HL-60 (cell line): ENCODE measurements around the gene METTL15.
"Not testable (repeated sequence)": the region's sequence is repeated elsewhere in the genome, so short reads cannot be mapped to it uniquely, and the experiment has no call there.

Experiments used
- DNase-seq, 2 experiments: peaks; one replicate each; pipeline ENCODE4 v3.0.0-alpha.2; 2010 to 2020; ENCODE audit warnings: low read depth in 1 of 2, low spot score in 1 of 2
- H3K27ac ChIP-seq: fragments of 250-450 bp; sonication (Bioruptor Pico); replicated peaks from 2 replicates; pipeline ENCODE4 v1.5.1; 2020; ENCODE audit warnings: mild to moderate bottlenecking, moderate library complexity
- H3K27me3 ChIP-seq: fragments of 250-450 bp; sonication (Bioruptor Pico); 2 replicates; pipeline ENCODE4 v1.5.1; 2021; ENCODE audit warnings: mild to moderate bottlenecking, moderate library complexity; ENCODE audit not compliant: insufficient read depth, poor library complexity, severe bottlenecking
- H3K4me3 ChIP-seq: replicated peaks from 2 replicates; pipeline ENCODE4 v1.5.1; 2011; ENCODE audit warnings: mild to moderate bottlenecking, control low read depth, low read length; ENCODE audit not compliant: insufficient read depth
- GABPA ChIP-seq: IDR thresholded peaks from 2 replicates; pipeline ENCODE4 v1.6.1; 2012; ENCODE audit warnings: low read depth
- POLR2AphosphoS5 ChIP-seq: IDR thresholded peaks from 2 replicates; pipeline ENCODE4 v1.6.1; 2012; ENCODE audit warnings: low read depth
- SPI1 ChIP-seq: IDR thresholded peaks from 2 replicates; pipeline ENCODE4 v1.6.1; 2012; ENCODE audit warnings: low read depth, mild to moderate bottlenecking, borderline replicate concordance
- TF ChIP-seq, protein P1 (sequence below): IDR thresholded peaks from one replicate; pipeline ENCODE4 v1.5.1; 2011; ENCODE audit warnings: low read length, control low read depth, inconsistent platforms; ENCODE audit not compliant: insufficient read depth
- TF ChIP-seq, protein P2 (sequence below): IDR thresholded peaks from 2 replicates; pipeline ENCODE4 v1.6.1; 2012; ENCODE audit warnings: low read depth; ENCODE audit not compliant: insufficient replicate concordance

The METTL15 gene

DNA sequence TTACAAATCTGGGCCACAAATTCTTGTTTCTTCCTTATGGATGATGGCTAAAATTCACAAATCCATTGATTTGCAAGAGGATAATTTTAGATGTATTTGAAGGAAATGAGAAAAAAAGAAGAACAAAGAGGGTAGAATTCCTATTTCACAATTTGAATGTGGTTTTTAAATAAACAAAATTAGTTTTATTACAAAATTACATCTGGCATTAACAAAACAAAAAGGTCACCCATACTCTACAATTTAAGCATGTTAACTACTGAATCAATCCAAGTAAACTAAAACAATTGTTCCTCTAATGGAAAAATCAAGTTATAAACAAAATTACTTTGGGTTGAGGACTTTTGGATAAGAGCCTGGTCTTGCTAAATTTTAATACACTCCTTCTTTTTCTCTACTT is 242.0 kb downstream of the METTL15 start:
- DNase-seq, result no peak
- Histone ChIP-seq H3K27me3 (no peaks in the 10 kb centered on the region), H3K4me3 (no peak overlapping the region), H3K27ac (no peak overlapping the region)
- TF ChIP-seq, protein P1, sequence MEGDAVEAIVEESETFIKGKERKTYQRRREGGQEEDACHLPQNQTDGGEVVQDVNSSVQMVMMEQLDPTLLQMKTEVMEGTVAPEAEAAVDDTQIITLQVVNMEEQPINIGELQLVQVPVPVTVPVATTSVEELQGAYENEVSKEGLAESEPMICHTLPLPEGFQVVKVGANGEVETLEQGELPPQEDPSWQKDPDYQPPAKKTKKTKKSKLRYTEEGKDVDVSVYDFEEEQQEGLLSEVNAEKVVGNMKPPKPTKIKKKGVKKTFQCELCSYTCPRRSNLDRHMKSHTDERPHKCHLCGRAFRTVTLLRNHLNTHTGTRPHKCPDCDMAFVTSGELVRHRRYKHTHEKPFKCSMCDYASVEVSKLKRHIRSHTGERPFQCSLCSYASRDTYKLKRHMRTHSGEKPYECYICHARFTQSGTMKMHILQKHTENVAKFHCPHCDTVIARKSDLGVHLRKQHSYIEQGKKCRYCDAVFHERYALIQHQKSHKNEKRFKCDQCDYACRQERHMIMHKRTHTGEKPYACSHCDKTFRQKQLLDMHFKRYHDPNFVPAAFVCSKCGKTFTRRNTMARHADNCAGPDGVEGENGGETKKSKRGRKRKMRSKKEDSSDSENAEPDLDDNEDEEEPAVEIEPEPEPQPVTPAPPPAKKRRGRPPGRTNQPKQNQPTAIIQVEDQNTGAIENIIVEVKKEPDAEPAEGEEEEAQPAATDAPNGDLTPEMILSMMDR, result no peak
- TF ChIP-seq SPI1 (no peak), POLR2AphosphoS5 (no peak), GABPA (no peak)
- TF ChIP-seq, protein P2, sequence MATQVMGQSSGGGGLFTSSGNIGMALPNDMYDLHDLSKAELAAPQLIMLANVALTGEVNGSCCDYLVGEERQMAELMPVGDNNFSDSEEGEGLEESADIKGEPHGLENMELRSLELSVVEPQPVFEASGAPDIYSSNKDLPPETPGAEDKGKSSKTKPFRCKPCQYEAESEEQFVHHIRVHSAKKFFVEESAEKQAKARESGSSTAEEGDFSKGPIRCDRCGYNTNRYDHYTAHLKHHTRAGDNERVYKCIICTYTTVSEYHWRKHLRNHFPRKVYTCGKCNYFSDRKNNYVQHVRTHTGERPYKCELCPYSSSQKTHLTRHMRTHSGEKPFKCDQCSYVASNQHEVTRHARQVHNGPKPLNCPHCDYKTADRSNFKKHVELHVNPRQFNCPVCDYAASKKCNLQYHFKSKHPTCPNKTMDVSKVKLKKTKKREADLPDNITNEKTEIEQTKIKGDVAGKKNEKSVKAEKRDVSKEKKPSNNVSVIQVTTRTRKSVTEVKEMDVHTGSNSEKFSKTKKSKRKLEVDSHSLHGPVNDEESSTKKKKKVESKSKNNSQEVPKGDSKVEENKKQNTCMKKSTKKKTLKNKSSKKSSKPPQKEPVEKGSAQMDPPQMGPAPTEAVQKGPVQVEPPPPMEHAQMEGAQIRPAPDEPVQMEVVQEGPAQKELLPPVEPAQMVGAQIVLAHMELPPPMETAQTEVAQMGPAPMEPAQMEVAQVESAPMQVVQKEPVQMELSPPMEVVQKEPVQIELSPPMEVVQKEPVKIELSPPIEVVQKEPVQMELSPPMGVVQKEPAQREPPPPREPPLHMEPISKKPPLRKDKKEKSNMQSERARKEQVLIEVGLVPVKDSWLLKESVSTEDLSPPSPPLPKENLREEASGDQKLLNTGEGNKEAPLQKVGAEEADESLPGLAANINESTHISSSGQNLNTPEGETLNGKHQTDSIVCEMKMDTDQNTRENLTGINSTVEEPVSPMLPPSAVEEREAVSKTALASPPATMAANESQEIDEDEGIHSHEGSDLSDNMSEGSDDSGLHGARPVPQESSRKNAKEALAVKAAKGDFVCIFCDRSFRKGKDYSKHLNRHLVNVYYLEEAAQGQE, result no peak

DNA sequence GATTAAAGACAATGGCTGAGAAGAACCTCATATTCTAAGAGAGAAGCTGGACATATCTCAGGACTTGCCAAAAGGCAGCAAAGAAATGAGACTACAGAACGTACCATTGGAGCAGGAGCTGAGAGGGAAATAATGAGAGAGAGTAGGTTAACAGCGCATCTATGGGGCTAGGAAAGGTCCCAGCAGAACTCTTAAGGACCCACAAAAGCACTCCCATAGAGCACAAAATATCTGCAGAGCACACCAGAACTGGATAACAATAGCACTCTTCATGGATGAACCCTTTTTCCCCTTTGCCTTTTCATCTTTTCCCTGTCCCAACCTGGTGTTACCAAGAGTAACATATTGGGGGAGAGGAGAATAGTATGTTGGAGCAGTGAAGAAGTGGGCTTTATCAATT is 245.8 kb downstream of the METTL15 start:
- H3K27me3 ChIP-seq, result no peaks in the 10 kb centered on the region

DNA sequence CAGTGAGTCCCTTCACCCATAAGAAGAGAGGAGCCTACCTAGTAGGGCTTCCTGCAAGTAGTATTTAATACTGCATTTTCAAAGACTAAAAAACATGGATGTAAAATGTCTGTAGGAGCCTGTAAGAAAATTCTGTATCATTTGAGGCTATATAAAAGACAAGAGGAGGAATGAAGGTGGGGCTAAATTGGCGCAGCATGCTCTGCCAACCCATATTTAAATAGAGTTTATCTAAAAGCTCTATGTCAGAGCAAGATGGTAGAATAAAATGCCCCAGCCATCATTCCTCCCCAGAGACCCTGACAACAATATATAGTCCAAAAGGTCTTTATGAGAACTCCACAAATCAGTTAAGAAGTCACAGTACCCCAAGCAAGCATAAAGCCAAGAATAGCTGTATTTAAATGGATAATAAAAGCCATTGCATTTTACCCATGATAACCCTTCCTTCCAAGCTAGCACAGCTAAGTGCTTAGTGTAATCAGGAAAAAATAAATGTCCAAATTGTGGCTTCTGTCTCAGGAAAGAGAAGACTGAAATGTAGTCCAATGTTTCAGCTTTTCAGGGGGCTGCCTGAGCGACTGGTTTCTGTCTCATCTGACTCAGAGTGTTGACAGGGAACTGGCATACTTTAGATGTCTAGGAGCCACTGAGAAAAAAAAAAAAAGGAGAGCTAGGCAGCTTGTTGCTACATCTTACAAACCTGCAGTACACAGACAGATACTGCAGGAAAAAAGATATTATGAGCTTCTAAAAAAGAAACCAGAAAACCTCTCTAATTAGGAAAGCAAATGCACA is 258.6 kb downstream of the METTL15 start:
- no peaks in the 10 kb centered on the region for H3K27me3 ChIP-seq
- no peak for TF ChIP-seq POLR2AphosphoS5
- no peak for TF ChIP-seq GABPA
- TF ChIP-seq SPI1, result no peak
- TF ChIP-seq, protein P1, result no peak
- TF ChIP-seq, protein P2, result no peak
- no peak overlapping the region for H3K4me3 ChIP-seq
- H3K27ac ChIP-seq, result no peak overlapping the region
- DNase-seq, result no peak

More for the DNA sequence above, 245.8 kb downstream of the METTL15 start:
- Histone ChIP-seq H3K27ac (no peak overlapping the region), H3K4me3 (no peak overlapping the region)
- DNase-seq, result no peak
- no peak for TF ChIP-seq SPI1
- TF ChIP-seq, protein P2, result no peak
- TF ChIP-seq POLR2AphosphoS5, result no peak
- TF ChIP-seq, protein P1, result no peak
- TF ChIP-seq GABPA, result no peak

DNA sequence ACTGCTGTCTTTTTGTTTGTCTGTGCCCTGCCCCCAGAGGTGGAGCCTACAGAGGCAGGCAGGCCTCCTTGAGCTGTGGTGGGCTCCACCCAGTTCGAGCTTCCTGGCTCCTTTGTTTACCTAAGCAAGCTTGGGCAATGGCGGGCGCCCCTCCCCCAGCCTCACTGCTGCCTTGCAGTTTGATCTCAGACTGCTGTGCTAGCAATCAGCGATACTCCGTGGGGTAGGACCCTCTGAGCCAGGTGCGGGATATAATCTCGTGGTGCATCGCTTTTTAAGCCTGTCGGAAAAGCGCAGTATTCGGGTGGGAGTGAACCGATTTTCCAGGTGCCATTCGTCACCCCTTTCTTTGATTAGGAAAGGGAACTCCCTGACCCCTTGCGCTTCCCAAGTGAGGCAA is 269.9 kb downstream of the METTL15 start:
- DNase-seq, H3K4me3 ChIP-seq, H3K27me3 ChIP-seq, H3K27ac ChIP-seq: not testable (repeated sequence)
